Right atrium auricular region (tissue), 2 donors: ENCODE measurements around the gene RPIA. TPM values are rescaled to one million over a fixed set of nuclear protein-coding genes. Genes with fewer than 3 reads are reported as not detected.

ENCODE experiments used
- DNase-seq: peaks from one replicate; pipeline ENCODE4 v3.0.0-alpha.2; 2019; ENCODE audit warnings: low spot score
- H3K27ac ChIP-seq, 2 donors: fragments of 200-600 bp; sonication (generic); 1 replicate in 1 of 2; 2 replicates in 1 of 2; pipeline ENCODE4 v1.5.1; 2016 to 2019
- H3K27me3 ChIP-seq, 2 donors: fragments of 200-600 bp; sonication (generic); one replicate each; pipeline versions ENCODE4 v1.5.1 to v1.6.0; 2017 to 2019
- H3K36me3 ChIP-seq: fragments of 200-600 bp; sonication (generic); one replicate; pipeline ENCODE4 v1.5.1; 2016
- H3K4me1 ChIP-seq, 2 donors: fragments of 200-600 bp; sonication (generic); one replicate each; pipeline versions ENCODE4 v1.5.1 to v1.6.0; 2017 to 2019
- H3K4me3 ChIP-seq, 2 donors: fragments of 200-600 bp; sonication (generic); 1 replicate in 1 of 2; 2 replicates in 1 of 2; pipeline ENCODE4 v1.5.1; 2017 to 2019; ENCODE audit warnings: mild to moderate bottlenecking in 1 of 2, moderate library complexity in 1 of 2
- H3K9me3 ChIP-seq, 2 donors: fragments of 200-600 bp; sonication (generic); one replicate each; pipeline ENCODE4 v1.5.1; 2019
- total RNA-seq, 2 donors: library from RNA; depleted of rRNA; stranded (reverse); fragments of >200 nt; gene quantifications; one replicate each; pipeline ENCODE4 v1.1.0, GENCODE V29; 2016
- TF ChIP-seq, protein P1 (sequence below), 2 donors: fragments of 200-600 bp; sonication (generic); IDR thresholded peaks; one replicate each; pipeline ENCODE4 v1.5.1; 2019; ENCODE audit warnings: antibody characterized with exemption in 2 of 2

Gene RPIA
- total RNA-seq, 2 donors from 2014 or later, result 4.2 to 5.1 TPM

DNA sequence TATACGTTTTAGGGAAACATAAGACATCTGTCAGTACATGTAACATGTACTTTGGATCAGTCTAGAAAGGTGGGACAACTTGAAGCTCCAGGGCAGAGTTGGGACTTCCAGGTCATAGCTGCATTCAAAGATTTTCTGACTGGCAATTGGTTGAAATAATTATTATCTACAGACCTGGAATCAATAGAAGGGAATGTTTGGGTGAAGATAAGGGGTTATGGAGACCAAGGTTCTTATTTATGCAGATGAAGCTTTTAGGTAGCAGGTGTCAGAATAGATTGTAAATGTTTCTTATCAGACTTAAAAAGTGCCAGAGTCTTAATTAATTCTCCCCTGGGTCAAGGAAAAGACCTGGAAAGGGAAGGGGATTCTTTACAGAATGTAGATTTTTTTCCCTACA is 19.8 kb downstream of the RPIA start:
- no peaks in the 10 kb centered on the region for H3K36me3 ChIP-seq
- TF ChIP-seq, protein P1, sequence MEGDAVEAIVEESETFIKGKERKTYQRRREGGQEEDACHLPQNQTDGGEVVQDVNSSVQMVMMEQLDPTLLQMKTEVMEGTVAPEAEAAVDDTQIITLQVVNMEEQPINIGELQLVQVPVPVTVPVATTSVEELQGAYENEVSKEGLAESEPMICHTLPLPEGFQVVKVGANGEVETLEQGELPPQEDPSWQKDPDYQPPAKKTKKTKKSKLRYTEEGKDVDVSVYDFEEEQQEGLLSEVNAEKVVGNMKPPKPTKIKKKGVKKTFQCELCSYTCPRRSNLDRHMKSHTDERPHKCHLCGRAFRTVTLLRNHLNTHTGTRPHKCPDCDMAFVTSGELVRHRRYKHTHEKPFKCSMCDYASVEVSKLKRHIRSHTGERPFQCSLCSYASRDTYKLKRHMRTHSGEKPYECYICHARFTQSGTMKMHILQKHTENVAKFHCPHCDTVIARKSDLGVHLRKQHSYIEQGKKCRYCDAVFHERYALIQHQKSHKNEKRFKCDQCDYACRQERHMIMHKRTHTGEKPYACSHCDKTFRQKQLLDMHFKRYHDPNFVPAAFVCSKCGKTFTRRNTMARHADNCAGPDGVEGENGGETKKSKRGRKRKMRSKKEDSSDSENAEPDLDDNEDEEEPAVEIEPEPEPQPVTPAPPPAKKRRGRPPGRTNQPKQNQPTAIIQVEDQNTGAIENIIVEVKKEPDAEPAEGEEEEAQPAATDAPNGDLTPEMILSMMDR (IDR thresholded peaks at IDR 0.05), result no peak
- no peak overlapping the region for H3K4me3 ChIP-seq
- H3K9me3 ChIP-seq, result no peaks in the 10 kb centered on the region
- peaks cover 0 to 12% of the 10 kb centered on the region in 2 donors for H3K4me1 ChIP-seq
- no peaks in the 10 kb centered on the region for H3K27me3 ChIP-seq
- no peak overlapping the region for H3K27ac ChIP-seq
- DNase-seq, result no peak

DNA sequence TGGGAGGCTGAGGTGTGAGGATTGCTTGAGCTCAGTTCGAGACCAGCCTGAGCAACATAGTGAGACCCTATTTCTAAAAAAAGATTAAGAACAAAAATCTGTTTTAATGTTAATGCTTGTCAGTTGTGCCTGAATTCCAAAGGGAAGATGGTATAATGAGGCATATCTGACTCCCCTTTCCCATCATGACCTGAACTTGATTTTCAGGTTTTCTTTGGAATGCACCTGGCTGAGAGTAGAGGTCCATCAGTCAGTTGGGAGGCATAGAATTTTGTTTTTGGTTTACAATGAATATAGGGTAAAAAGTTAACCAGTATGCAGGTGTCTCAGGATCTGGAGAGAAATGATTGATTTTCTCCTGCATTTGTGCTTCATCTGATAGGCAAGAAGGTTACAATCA is 20.4 kb downstream of the RPIA start:
- Histone ChIP-seq H3K4me3 (no peak overlapping the region), H3K4me1 (peaks cover 0 to 12% of the 10 kb centered on the region in 2 donors), H3K27ac (no peak overlapping the region), H3K36me3 (no peaks in the 10 kb centered on the region), H3K9me3 (no peaks in the 10 kb centered on the region), H3K27me3 (no peaks in the 10 kb centered on the region)
- TF ChIP-seq, protein P1 (IDR thresholded peaks at IDR 0.05), result no peak
- DNase-seq, result no peak

GRCh38 chr2:88713408-88713807 is 21.9 kb downstream of the RPIA start:
- peak overlapping the region in 1 of 2 donors; percentile 58 for H3K27ac ChIP-seq
- TF ChIP-seq, protein P1 (IDR thresholded peaks at IDR 0.05), result no peak
- H3K36me3 ChIP-seq, result no peaks in the 10 kb centered on the region
- no peaks in the 10 kb centered on the region for H3K27me3 ChIP-seq
- H3K9me3 ChIP-seq, result no peaks in the 10 kb centered on the region
- no peak for DNase-seq
- H3K4me3 ChIP-seq, result no peak overlapping the region
- H3K4me1 ChIP-seq, result peaks cover 0 to 12% of the 10 kb centered on the region in 2 donors

DNA sequence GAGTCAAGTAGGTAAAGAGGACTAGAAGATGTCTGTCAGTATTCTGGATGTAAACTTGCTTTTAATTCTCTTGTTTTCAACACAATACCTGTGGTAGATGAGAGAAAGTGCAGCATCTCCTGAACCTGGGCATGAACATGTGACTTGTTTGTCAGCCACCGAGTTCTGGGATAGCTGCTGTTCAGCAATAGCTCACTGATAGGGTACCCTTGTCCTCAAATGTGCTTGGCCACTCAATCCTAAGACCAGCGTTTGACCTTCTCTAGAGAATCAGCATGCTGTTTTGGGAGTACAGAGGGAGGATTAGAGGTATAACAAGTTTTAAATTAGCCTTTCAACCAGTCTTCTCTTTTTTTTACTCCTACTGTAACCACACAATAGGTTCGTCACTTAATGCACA is 23.2 kb downstream of the RPIA start:
- Histone ChIP-seq H3K4me3 (no peak overlapping the region), H3K9me3 (no peaks in the 10 kb centered on the region), H3K27ac (no peak overlapping the region), H3K4me1 (peaks cover 0 to 3% of the 10 kb centered on the region in 2 donors), H3K27me3 (no peaks in the 10 kb centered on the region), H3K36me3 (no peaks in the 10 kb centered on the region)
- TF ChIP-seq, protein P1 (IDR thresholded peaks at IDR 0.05), result no peak
- no peak for DNase-seq

GRCh38 chr2:88720399-88720798 is 28.9 kb downstream of the RPIA start:
- TF ChIP-seq, protein P1 (IDR thresholded peaks at IDR 0.05), result no peak
- no peak overlapping the region for H3K27ac ChIP-seq
- H3K9me3 ChIP-seq, result no peaks in the 10 kb centered on the region
- no peak overlapping the region for H3K4me3 ChIP-seq
- no peaks in the 10 kb centered on the region for H3K36me3 ChIP-seq
- H3K4me1 ChIP-seq, result no peaks in the 10 kb centered on the region
- no peaks in the 10 kb centered on the region for H3K27me3 ChIP-seq
- DNase-seq, result no peak

DNA sequence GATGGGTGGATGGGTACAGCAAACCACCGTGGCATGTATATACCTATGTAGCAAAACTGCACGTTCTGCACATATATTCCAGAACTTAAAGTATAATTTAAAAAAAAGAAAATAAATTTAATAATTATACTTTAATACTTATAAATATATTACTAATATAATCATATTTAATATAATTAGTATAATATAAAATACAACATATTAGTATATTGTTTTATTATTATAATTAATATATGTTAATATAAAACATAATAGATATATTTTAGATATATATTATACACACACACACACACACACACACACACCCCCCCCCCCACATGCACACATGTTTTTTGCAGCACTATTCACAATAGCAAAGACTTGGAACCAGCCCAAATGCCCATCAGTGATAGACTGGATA is 29.8 kb downstream of the RPIA start:
- DNase-seq, result no peak
- H3K4me1 ChIP-seq, result no peaks in the 10 kb centered on the region
- H3K27ac ChIP-seq, result no peak overlapping the region
- TF ChIP-seq, protein P1 (IDR thresholded peaks at IDR 0.05), result no peak
- no peaks in the 10 kb centered on the region for H3K36me3 ChIP-seq
- H3K9me3 ChIP-seq, result no peaks in the 10 kb centered on the region
- no peaks in the 10 kb centered on the region for H3K27me3 ChIP-seq
- no peak overlapping the region for H3K4me3 ChIP-seq
